Medulla oblongata (tissue), 1 donor: ENCODE data around the gene YBX3.

Experiments used
- DNase-seq: peaks from one replicate; pipeline ENCODE4 v3.0.0-alpha.2; 2015; ENCODE audit errors: extremely low spot score

Gene YBX3

GRCh38 chr12:10721651-10722501, 1.2 kb downstream of the YBX3 start:
- DNase-seq = peak; percentile 91

- DNase-seq = no peak
These were observed 2.0 kb downstream of the YBX3 start for GRCh38 chr12:10720974-10721650.

GRCh38 chr12:10719482-10719881, 3.6 kb downstream of the YBX3 start:
- no peak for DNase-seq

GRCh38 chr12:10718279-10718821, 4.8 kb downstream of the YBX3 start:
- no peak for DNase-seq

GRCh38 chr12:10717410-10717809, 5.7 kb downstream of the YBX3 start:
- DNase-seq = no peak

GRCh38 chr12:10716704-10717315, 6.3 kb downstream of the YBX3 start:
- DNase-seq = peak; percentile 71

- no peak for DNase-seq
These were observed 6.8 kb downstream of the YBX3 start for GRCh38 chr12:10716277-10716676.

- DNase-seq = no peak
These were observed 7.6 kb downstream of the YBX3 start for GRCh38 chr12:10715491-10715890.

GRCh38 chr12:10709808-10710207, 13.3 kb downstream of the YBX3 start:
- no peak for DNase-seq

- DNase-seq = no peak
These were observed 14.3 kb downstream of the YBX3 start for GRCh38 chr12:10708862-10709261.

- no peak for DNase-seq
These were observed 17.5 kb downstream of the YBX3 start for GRCh38 chr12:10705655-10706054.

GRCh38 chr12:10701843-10702242, 21.3 kb downstream of the YBX3 start:
- DNase-seq = no peak

GRCh38 chr12:10701131-10701681, 21.9 kb downstream of the YBX3 start:
- no peak for DNase-seq

GRCh38 chr12:10700581-10700980, 22.5 kb downstream of the YBX3 start:
- DNase-seq = no peak

- DNase-seq = no peak
These were observed 25.3 kb downstream of the YBX3 start for GRCh38 chr12:10697862-10698261.

GRCh38 chr12:10697156-10697555, 26.0 kb downstream of the YBX3 start:
- no peak for DNase-seq

- no peak for DNase-seq
These were observed 32.2 kb downstream of the YBX3 start for GRCh38 chr12:10690906-10691305.

- no peak for DNase-seq
These were observed 34.0 kb downstream of the YBX3 start for GRCh38 chr12:10689146-10689545.

- no peak for DNase-seq
These were observed 35.1 kb downstream of the YBX3 start for GRCh38 chr12:10688042-10688441.

- peak; percentile 19 for DNase-seq
These were observed 49.3 kb downstream of the YBX3 start, which contains the start of gene STYK1 for GRCh38 chr12:10673659-10674384. TSS of gene STYK1 (minus strand) at chr12:10674052. CDS start at chr12:10634618, 39,434 bp downstream.

- no peak for DNase-seq
These were observed 50.8 kb downstream of the YBX3 start for GRCh38 chr12:10672231-10672868.
